HG03460 (cell line): ENCODE results near the gene SCAI.
"Not testable (repeated sequence)": the region's sequence is repeated elsewhere in the genome, so short reads cannot be mapped to it uniquely, and the experiment has no call there.

Experiments
- ATAC-seq: cut with Tn5 transposase; IDR thresholded peaks from one replicate; pipeline ENCODE4 v1.9.1; 2021; ENCODE audit not compliant: unreplicated experiment

The SCAI gene

GRCh38 chr9:125143377-125144090, at the start of gene SCAI:
Gene SCAI, minus strand, starts transcription at chr9:125143528. Its CDS starts 91 bp downstream, at chr9:125143437.
- ATAC-seq: peak; percentile 96

- no peak for ATAC-seq
Observed at GRCh38 chr9:125190361-125190801, 47.1 kb upstream of the SCAI start.

GRCh38 chr9:125189361-125190289, 46.3 kb upstream of the SCAI start, which contains the start of gene PPP6C:
Gene PPP6C, minus strand, starts transcription at chr9:125189803. Its CDS starts 85 bp downstream, at chr9:125189718.
- peak; percentile 96 for ATAC-seq

GRCh38 chr9:125189011-125189360, 45.7 kb upstream of the SCAI start:
- peak; percentile 12 for ATAC-seq

- ATAC-seq: no peak
Observed at GRCh38 chr9:125183561-125183960, 40.2 kb upstream of the SCAI start.

GRCh38 chr9:125183054-125183453, 39.7 kb upstream of the SCAI start:
- no peak for ATAC-seq

- ATAC-seq: not testable (repeated sequence)
Observed at GRCh38 chr9:125181756-125182155, 38.4 kb upstream of the SCAI start.

- no peak for ATAC-seq
Observed at GRCh38 chr9:125180876-125181275, 37.5 kb upstream of the SCAI start.

GRCh38 chr9:125179776-125180175, 36.4 kb upstream of the SCAI start:
- ATAC-seq: not testable (repeated sequence)

- ATAC-seq: no peak
Observed at GRCh38 chr9:125177888-125178287, 34.6 kb upstream of the SCAI start.

- no peak for ATAC-seq
Observed at GRCh38 chr9:125176636-125177035, 33.3 kb upstream of the SCAI start.

- ATAC-seq: no peak
Observed at GRCh38 chr9:125172031-125172755, 28.9 kb upstream of the SCAI start.

- ATAC-seq: no peak
Observed at GRCh38 chr9:125169895-125170294, 26.6 kb upstream of the SCAI start.

- ATAC-seq: no peak
Observed at GRCh38 chr9:125166762-125167161, 23.4 kb upstream of the SCAI start.

- ATAC-seq: not testable (repeated sequence)
Observed at GRCh38 chr9:125162891-125163290, 19.6 kb upstream of the SCAI start.

- no peak for ATAC-seq
Observed at GRCh38 chr9:125161284-125161918, 18.1 kb upstream of the SCAI start.

GRCh38 chr9:125160750-125161149, 17.4 kb upstream of the SCAI start:
- ATAC-seq: no peak

- no peak for ATAC-seq
Observed at GRCh38 chr9:125156551-125156950, 13.2 kb upstream of the SCAI start.

- ATAC-seq: no peak
Observed at GRCh38 chr9:125153712-125154367, 10.5 kb upstream of the SCAI start.

- ATAC-seq: no peak
Observed at GRCh38 chr9:125151730-125152129, 8.4 kb upstream of the SCAI start.
